ENCODE results near the gene TMA16.

- TF ChIP-seq CTCF (IDR thresholded peaks at IDR 0.05): no peak
- no peak for TF ChIP-seq POLR2A (IDR thresholded peaks at IDR 0.05)
These were observed 8.9 kb upstream of the TMA16 start for GRCh38 chr4:163485589-163485988.

Measured in heart left ventricle (tissue), 13 donors.